Ishikawa (cell line): ENCODE results near the gene ADSS2.

Experiments
- CEBPB ChIP-seq: IDR thresholded peaks from 2 replicates; pipeline ENCODE4 v1.6.1; 2012
- CREB1 ChIP-seq: IDR thresholded peaks from 2 replicates; pipeline ENCODE4 v1.6.1; 2012; ENCODE audit warnings: low read depth
- EGR1 ChIP-seq: IDR thresholded peaks from 2 replicates; pipeline ENCODE4 v1.6.1; 2012
- EP300 ChIP-seq: IDR thresholded peaks from 2 replicates; pipeline ENCODE4 v1.6.1; 2012; ENCODE audit warnings: borderline replicate concordance
- FOXM1 ChIP-seq: IDR thresholded peaks from 2 replicates; pipeline ENCODE4 v1.6.1; 2012; ENCODE audit warnings: low read depth, borderline replicate concordance
- MAX ChIP-seq: IDR thresholded peaks from 2 replicates; pipeline ENCODE4 v1.6.1; 2012
- NFIC ChIP-seq: IDR thresholded peaks from 2 replicates; pipeline ENCODE4 v1.6.1; 2012
- RAD21 ChIP-seq: IDR thresholded peaks from 2 replicates; pipeline ENCODE4 v1.6.1; 2012; ENCODE audit warnings: low read depth
- REST ChIP-seq: IDR thresholded peaks from 2 replicates; pipeline ENCODE4 v1.6.1; 2012; ENCODE audit warnings: low read depth, mild to moderate bottlenecking
- TAF1 ChIP-seq: IDR thresholded peaks from 2 replicates; pipeline ENCODE4 v1.6.1; 2012; ENCODE audit warnings: low read depth, mild to moderate bottlenecking
- TCF12 ChIP-seq: IDR thresholded peaks from 2 replicates; pipeline ENCODE4 v1.6.1; 2012; ENCODE audit warnings: low read depth
- TEAD4 ChIP-seq: IDR thresholded peaks from 2 replicates; pipeline ENCODE4 v1.6.1; 2012
- USF1 ChIP-seq: IDR thresholded peaks from 2 replicates; pipeline ENCODE4 v1.6.1; 2012
- YY1 ChIP-seq: IDR thresholded peaks from 2 replicates; pipeline ENCODE4 v1.6.1; 2012; ENCODE audit warnings: low read depth
- ZBTB7A ChIP-seq: IDR thresholded peaks from 2 replicates; pipeline ENCODE4 v1.6.1; 2012; ENCODE audit warnings: low read depth

ADSS2 gene

GRCh38 chr1:244451539-244451950, at the start of gene ADSS2:
TSS of gene ADSS2 (minus strand) at chr1:244451909. CDS start at chr1:244451817, 92 bp downstream.
- peak; percentile 9; the same call in 1 of the 2 replicates for TF ChIP-seq MAX
- TF ChIP-seq TAF1: peak; percentile 74
- TF ChIP-seq ZBTB7A: 0 out of 2 replicates have a peak, but pooled peaks have one; percentile 8
- no peak for TF ChIP-seq EP300
- no peak for TF ChIP-seq EGR1

- TF ChIP-seq EP300: no peak
- no peak for TF ChIP-seq REST
- no peak for TF ChIP-seq RAD21
- no peak for TF ChIP-seq TAF1
- no peak for TF ChIP-seq MAX
- TF ChIP-seq TEAD4: no peak
- no peak for TF ChIP-seq USF1
- no peak for TF ChIP-seq CREB1
- no peak for TF ChIP-seq CEBPB
- TF ChIP-seq EGR1: no peak
- no peak for TF ChIP-seq YY1
- TF ChIP-seq ZBTB7A: no peak
- TF ChIP-seq FOXM1: no peak
These were observed 46.1 kb upstream of the ADSS2 start for GRCh38 chr1:244497805-244498204.

GRCh38 chr1:244496186-244496585, 44.5 kb upstream of the ADSS2 start:
- TF ChIP-seq ZBTB7A (no peak), EP300 (no peak), TEAD4 (no peak), YY1 (no peak), CREB1 (no peak), TAF1 (no peak), MAX (no peak), USF1 (no peak), RAD21 (no peak), FOXM1 (no peak), CEBPB (no peak), TCF12 (no peak)

GRCh38 chr1:244494653-244495052, 42.9 kb upstream of the ADSS2 start:
- TF ChIP-seq CEBPB (0 out of 2 replicates have a peak, but pooled peaks have one; percentile 5), EGR1 (no peak)

GRCh38 chr1:244473059-244473605, 21.4 kb upstream of the ADSS2 start:
- no peak for TF ChIP-seq NFIC
- TF ChIP-seq TAF1: no peak
- no peak for TF ChIP-seq TEAD4
- TF ChIP-seq TCF12: no peak

- TF ChIP-seq NFIC: no peak
- no peak for TF ChIP-seq REST
- no peak for TF ChIP-seq YY1
- TF ChIP-seq CEBPB: no peak
- no peak for TF ChIP-seq CREB1
- TF ChIP-seq MAX: no peak
- no peak for TF ChIP-seq ZBTB7A
- no peak for TF ChIP-seq USF1
- TF ChIP-seq EGR1: no peak
- TF ChIP-seq EP300: no peak
- no peak for TF ChIP-seq FOXM1
- no peak for TF ChIP-seq TCF12
- TF ChIP-seq TEAD4: no peak
- no peak for TF ChIP-seq RAD21
These were observed 15.0 kb upstream of the ADSS2 start for GRCh38 chr1:244466724-244467123.
